Cardiac muscle cell (in vitro differentiated cells and primary cell): Measurements from ENCODE around the gene TTC34. TPM values are rescaled to one million over a fixed set of nuclear protein-coding genes. Genes with fewer than 3 reads are reported as not detected.

Experiments
- DNase-seq, 2 donors: peaks; one replicate each; pipeline versions ENCODE4 v3.0.0 to v3.0.0-alpha.2; 2010 to 2017; ENCODE audit warnings: low read depth in 1 of 2, low spot score in 1 of 2
- H3K27ac ChIP-seq: fragments of 200-600 bp; sonication (generic); 2 replicates; pipeline ENCODE4 v1.5.1; 2016
- H3K27me3 ChIP-seq: fragments of 200-600 bp; sonication (generic); 2 replicates; pipeline ENCODE4 v1.6.0; 2016; ENCODE audit warnings: control low read depth
- H3K36me3 ChIP-seq: fragments of 200-600 bp; sonication (generic); 2 replicates; pipeline ENCODE4 v1.5.1; 2016; ENCODE audit warnings: control low read depth
- H3K4me1 ChIP-seq: fragments of 200-600 bp; sonication (generic); 2 replicates; pipeline ENCODE4 v1.8.1; 2017; ENCODE audit warnings: low read depth, mild to moderate bottlenecking, mixed run types
- H3K4me3 ChIP-seq: fragments of 200-600 bp; sonication (generic); 2 replicates; pipeline ENCODE4 v1.5.1; 2016; ENCODE audit warnings: mild to moderate bottlenecking
- H3K9me3 ChIP-seq: fragments of 200-600 bp; sonication (generic); 2 replicates; pipeline ENCODE4 v1.5.1; 2017; ENCODE audit warnings: low read depth, mild to moderate bottlenecking, control low read depth
- CTCF ChIP-seq: IDR thresholded peaks from 2 replicates; pipeline ENCODE4 v1.5.1; 2012; ENCODE audit warnings: low read depth, mild to moderate bottlenecking, low read length
- polyA plus RNA-seq: library from polyadenylated mRNA; unstranded; fragments of >200 nt; fragmentation: Nextera tagmentation; extraction: Ambion mirVana; gene quantifications from 2 replicates; pipeline ENCODE4 v1.2.1, GENCODE V29; 2016
- total RNA-seq: library from RNA; depleted of rRNA; stranded (reverse); fragments of >200 nt; gene quantifications from 2 replicates; pipeline ENCODE4 v1.2.3, GENCODE V29; 2016

Gene TTC34
- total and polyA plus RNA-seq, 2 experiments from 2014 or later, result not detected

DNA sequence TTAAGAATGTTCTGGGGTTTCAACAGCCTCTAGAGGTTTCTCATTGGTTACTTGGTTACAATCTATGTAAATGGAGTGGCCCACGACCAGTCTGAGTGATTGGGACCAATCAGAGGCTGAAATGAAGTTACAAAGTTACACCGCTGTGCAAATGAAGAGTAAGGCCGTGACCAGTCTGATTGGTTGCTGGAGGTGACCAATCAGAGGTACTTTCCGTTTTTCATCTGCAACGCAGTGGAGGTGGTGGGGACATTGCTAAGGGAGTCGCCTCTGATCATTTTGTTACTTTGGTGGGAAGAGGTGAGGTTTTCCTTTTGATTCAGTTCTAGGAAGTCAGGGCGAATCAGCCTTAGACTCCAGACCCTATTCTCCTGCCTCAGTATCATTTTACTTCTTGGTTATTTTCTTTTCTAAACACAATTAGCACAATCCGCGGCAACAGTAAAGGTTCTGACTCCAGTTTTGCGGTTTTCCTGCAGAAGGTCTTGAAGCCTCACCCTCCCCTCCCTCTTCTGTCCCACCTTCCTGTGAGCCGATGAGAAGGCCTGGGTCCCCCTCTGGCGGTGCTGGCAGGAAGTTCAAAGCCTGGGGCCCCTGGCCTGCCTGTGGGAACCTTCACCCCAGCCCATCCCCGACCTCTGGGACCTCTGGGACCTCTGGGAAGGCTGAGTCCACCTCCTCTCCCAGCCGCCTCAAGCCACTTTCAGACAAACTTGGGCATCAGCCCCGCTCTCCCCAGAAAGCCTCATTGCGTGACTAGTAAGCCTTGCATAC, 38.7 kb upstream of the TTC34 start:
- no peaks in the 10 kb centered on the region for H3K4me1 ChIP-seq
- H3K4me3 ChIP-seq, result no peak overlapping the region
- no peak for DNase-seq
- H3K36me3 ChIP-seq, result no peaks in the 10 kb centered on the region
- H3K9me3 ChIP-seq, result no peaks in the 10 kb centered on the region
- no peak for TF ChIP-seq CTCF
- H3K27ac ChIP-seq, result no peak overlapping the region
- H3K27me3 ChIP-seq, result no peaks in the 10 kb centered on the region

- H3K4me1 ChIP-seq, result no peaks in the 10 kb centered on the region
- DNase-seq, result no peak
- no peaks in the 10 kb centered on the region for H3K27me3 ChIP-seq
- no peak overlapping the region for H3K4me3 ChIP-seq
- TF ChIP-seq CTCF, result no peak
- H3K9me3 ChIP-seq, result no peaks in the 10 kb centered on the region
- H3K36me3 ChIP-seq, result no peaks in the 10 kb centered on the region
- no peak overlapping the region for H3K27ac ChIP-seq
Measured at GRCh38 chr1:2837823-2838222, 36.3 kb upstream of the TTC34 start.

DNA sequence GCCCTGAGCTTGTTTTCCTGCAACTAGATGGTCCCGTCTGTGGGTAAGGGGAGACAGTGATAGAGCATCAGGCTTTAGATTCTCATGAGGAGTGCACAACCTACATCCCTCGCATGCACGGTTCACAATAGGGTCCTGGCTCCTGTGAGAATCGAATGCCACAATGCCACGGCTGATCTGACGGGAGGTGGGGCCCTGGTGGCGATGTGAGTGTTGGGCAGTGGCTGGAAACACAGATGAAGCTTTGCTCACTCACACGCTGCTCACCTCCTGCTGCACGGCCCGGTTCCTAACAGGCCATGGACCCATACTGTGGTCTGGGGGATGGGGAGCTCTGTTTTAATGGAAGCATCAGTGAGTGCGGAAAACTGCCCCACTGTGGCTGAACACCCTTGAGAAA, 35.8 kb upstream of the TTC34 start:
- H3K9me3 ChIP-seq, result no peaks in the 10 kb centered on the region
- H3K36me3 ChIP-seq, result no peaks in the 10 kb centered on the region
- DNase-seq, result no peak
- no peak overlapping the region for H3K27ac ChIP-seq
- no peaks in the 10 kb centered on the region for H3K4me1 ChIP-seq
- H3K4me3 ChIP-seq, result no peak overlapping the region
- no peaks in the 10 kb centered on the region for H3K27me3 ChIP-seq
- no peak for TF ChIP-seq CTCF

GRCh38 chr1:2836333-2836970, 35.0 kb upstream of the TTC34 start:
- TF ChIP-seq CTCF, result no peak

DNA sequence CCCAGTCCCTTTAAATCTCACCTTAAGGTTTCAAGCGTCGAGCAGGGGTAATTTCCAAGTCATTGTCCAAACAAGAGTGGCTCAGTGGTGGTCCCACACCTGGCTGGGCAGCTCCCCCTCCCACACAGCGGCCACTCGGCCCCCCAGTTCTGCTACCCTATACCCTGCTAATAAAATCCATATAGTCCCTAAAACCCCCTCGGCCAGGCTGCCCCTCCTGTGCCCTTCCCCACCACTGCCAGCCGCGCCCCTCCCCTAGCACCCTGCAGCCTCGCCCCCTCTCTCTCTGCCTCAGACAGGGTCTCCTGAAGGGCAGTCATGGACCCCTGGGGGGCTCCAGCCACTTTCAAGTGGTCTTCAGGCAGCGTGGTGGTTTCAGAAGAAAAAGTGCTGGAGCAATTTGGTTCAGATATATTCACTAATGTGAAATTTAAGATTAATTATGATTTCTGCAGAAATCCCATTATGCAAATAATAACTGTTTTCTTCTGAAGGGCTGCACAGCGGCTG, 34.2 kb upstream of the TTC34 start:
- Histone ChIP-seq H3K9me3 (no peaks in the 10 kb centered on the region), H3K36me3 (no peaks in the 10 kb centered on the region), H3K4me1 (no peaks in the 10 kb centered on the region), H3K27me3 (no peaks in the 10 kb centered on the region), H3K4me3 (no peak overlapping the region), H3K27ac (no peak overlapping the region)
- no peak for DNase-seq
- no peak for TF ChIP-seq CTCF

More at GRCh38 chr1:2836333-2836970, 35.0 kb upstream of the TTC34 start:
- Histone ChIP-seq H3K4me3 (no peak overlapping the region), H3K27me3 (no peaks in the 10 kb centered on the region), H3K36me3 (no peaks in the 10 kb centered on the region), H3K9me3 (no peaks in the 10 kb centered on the region), H3K4me1 (no peaks in the 10 kb centered on the region), H3K27ac (no peak overlapping the region)
- DNase-seq, result no peak
